ENCODE results near the gene SLC39A5.
"Not testable (repeated sequence)": the region's sequence is repeated elsewhere in the genome, so short reads cannot be mapped to it uniquely, and the experiment has no call there.

The SLC39A5 gene

DNA sequence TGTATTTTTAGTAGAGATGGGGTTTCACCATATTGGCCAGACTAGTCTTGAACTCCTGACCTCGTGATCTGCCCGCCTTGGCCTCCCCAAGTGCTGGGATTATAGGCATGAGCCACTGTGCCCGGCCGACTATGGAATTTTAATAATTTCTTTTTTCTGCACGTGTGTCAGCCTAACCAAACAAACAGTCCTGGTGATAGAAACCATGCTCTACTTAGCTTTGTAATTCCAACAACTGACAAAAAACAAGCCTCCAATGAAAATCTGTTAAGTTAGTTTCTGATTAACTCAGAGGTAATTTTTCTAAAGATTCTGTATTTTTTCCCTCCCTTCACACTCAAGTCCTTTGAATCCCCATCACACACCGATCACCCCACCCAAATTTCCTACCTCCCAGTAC lies 52.2 kb downstream of the SLC39A5 start:
- Mint-ChIP-seq H3K4me3 (no peak overlapping the region), H3K36me3 (ENCODE audit: insufficient read depth) (peaks cover 84% of the 10 kb centered on the region), H3K27ac (peak overlapping the region in 1 of 2 donors; percentile 50), H3K4me1 (ENCODE audit: low read depth in 2 of 2) (peaks cover 0 to 8% of the 10 kb centered on the region in 2 donors), H3K27me3 (no peaks in the 10 kb centered on the region), H3K9me3 (no peaks in the 10 kb centered on the region)
- ATAC-seq (replicated peaks), result no peak
- DNase-seq, result no peak

DNA sequence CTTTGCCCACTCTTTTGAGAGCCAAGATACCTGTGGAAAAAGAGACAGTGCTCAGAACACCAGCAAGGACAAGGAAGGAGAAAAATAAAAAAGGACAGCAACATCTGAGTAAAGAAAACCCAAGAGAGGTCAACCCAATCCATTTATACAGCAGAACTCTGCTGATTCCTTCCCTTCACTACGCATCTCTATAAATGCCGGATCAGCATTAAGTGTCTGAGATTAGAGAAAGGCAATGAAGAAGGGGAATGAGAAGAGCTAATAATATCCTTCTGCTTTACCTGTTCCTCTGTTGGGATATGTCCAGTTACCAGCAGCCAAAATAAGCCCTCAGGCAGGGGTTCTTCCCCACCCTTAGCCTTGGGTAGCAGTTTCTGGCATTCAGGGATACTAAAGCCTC lies 52.7 kb downstream of the SLC39A5 start:
- H3K36me3 Mint-ChIP-seq (ENCODE audit: insufficient read depth), result peaks cover 83% of the 10 kb centered on the region
- peak overlapping the region; percentile 50 to 82 for H3K27ac Mint-ChIP-seq
- no peaks in the 10 kb centered on the region for H3K27me3 Mint-ChIP-seq
- H3K9me3 Mint-ChIP-seq, result no peaks in the 10 kb centered on the region
- DNase-seq (no peak), ATAC-seq (replicated peaks) (no peak)
- peaks cover 0 to 8% of the 10 kb centered on the region in 2 donors for H3K4me1 Mint-ChIP-seq (ENCODE audit: low read depth in 2 of 2)
- no peak overlapping the region for H3K4me3 Mint-ChIP-seq

DNA sequence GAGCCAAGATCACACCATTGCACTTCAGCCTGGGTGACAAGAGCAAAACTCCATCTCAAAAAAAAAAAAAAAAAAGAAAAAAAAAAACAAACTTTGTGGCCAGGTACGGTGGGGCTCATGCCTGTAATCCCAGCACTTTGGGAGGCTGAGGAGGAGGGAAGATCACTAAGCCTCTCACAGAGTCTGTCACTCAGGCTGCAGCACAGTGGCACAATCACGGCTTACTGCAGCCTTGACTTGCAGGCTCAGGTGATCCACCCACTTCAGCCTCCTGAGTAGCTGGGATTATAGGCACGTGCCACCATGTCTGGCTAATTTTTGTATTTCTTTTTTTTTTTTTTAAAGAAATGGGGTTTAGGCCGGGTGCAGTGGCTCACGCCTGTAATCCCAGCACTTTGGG lies 54.4 kb downstream of the SLC39A5 start:
- not testable (repeated sequence) for ATAC-seq (replicated peaks); H3K4me1 Mint-ChIP-seq (ENCODE audit: low read depth in 2 of 2)
- H3K36me3 Mint-ChIP-seq (ENCODE audit: insufficient read depth), result peaks cover 80% of the 10 kb centered on the region

DNA sequence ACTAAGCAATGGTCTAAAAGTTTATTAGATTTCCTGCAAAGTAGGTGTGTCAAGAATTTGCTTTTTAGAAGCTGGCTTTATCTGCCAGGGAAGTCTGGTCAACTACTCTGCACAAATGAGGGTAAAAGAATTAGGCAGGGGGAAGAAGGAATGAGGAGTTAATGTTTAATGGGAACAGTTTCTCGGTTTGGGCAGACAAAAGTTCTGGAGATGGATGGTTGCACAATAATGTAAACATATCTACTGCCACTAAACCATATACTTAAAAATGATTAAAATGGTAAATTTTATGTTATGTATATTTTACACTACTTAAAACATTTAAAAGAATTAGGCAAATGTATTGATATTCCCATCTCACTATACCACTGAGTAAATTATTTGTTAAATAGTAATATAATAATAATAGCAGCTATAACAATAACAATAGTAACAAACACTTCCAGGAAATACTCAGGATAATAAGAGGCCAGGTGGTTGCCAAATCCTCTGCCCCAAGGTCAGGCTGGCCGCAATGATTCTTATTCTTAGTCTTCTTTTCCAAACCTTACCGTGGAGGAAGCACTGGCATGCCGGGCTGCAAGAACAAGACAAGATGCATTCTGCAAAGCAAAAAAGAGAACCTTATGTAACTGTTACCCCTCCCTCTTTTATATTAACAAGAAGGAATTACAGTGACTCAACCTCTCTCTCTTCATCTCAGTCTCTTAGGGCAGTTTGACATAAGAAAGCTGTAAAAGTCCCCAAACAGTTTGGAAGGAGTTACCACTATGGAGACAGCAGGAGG lies 56.4 kb downstream of the SLC39A5 start:
- ATAC-seq (replicated peaks) (no peak), DNase-seq (no peak)
- Mint-ChIP-seq H3K36me3 (ENCODE audit: insufficient read depth) (peaks cover 81% of the 10 kb centered on the region), H3K4me1 (ENCODE audit: low read depth in 2 of 2) (peaks cover 5 to 10% of the 10 kb centered on the region in 2 donors), H3K27ac (peak overlapping the region in 1 of 2 donors; percentile 79), H3K4me3 (no peak overlapping the region), H3K9me3 (no peaks in the 10 kb centered on the region), H3K27me3 (no peaks in the 10 kb centered on the region)

More for the DNA sequence above, 54.4 kb downstream of the SLC39A5 start:
- H3K4me3 Mint-ChIP-seq, H3K9me3 Mint-ChIP-seq, H3K27me3 Mint-ChIP-seq, DNase-seq: not testable (repeated sequence)
- peak overlapping the region in 1 of 2 donors; percentile 82 for H3K27ac Mint-ChIP-seq
